NT2/D1 (cell line): ENCODE data around the gene IFT25.

Experiments used
- YY1 ChIP-seq: IDR thresholded peaks from 2 replicates; pipeline ENCODE4 v1.6.1; 2011; ENCODE audit not compliant: insufficient read length, insufficient read depth
- ZNF274 ChIP-seq: IDR thresholded peaks from 2 replicates; pipeline ENCODE4 v1.6.1; 2011; ENCODE audit warnings: mild to moderate bottlenecking, low read depth, low read length

DNA sequence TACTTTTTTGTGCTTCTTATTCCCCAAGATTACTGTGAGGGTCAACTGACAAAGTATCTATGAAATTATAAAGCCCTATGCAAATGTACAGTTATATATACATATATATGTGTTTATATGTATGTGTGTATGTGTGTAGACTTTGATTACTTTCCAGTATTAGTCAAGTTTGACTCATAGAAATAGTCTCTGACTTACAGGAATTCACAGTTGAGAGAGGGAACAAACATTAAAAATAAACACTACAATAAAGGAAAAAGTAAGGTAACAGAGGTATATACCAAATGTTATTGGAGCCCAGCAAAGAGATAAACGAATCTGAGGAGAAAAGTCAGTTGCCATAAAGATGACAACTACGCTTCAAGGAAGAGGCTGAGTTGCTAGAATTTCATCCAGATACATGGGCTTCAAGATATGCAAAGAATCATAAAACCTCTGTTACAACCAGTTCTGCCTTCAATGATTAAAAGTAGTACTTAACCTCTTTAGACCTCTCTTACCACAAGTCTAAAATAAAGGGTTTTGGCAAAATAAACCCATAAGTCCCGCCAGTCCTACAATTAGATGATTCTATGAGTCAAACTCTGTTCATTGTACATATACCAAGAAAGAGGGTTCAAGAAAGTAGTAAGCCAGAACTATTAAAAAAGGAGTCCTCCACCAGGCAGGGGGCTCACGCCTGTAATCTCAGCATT lies 7.2 kb downstream of the IFT25 start:
- no peak for TF ChIP-seq ZNF274
- no peak for TF ChIP-seq YY1
